ENCODE measurements around the gene HOXB3.

Gene HOXB3

GRCh38 chr17:48530887-48531272, 59.2 kb downstream of the HOXB3 start, which contains the start of gene HOXB1:
Gene HOXB1, minus strand, starts transcription at chr17:48531011. Its CDS starts 107 bp downstream, at chr17:48530904.
- Histone ChIP-seq H3K79me2 (ENCODE audit: insufficient read depth, low read length) (no peaks in the 10 kb centered on the region), H3K4me2 (ENCODE audit: insufficient read depth, low read length) (no peak within 1 kb of the TSS), H3K27me3 (ENCODE audit: insufficient read depth, low read length, poor library complexity) (peaks cover 12% of the 10 kb centered on the region), H3K9ac (ENCODE audit: low read depth, low read length) (no peak within 1 kb of the TSS), H3K27ac (ENCODE audit: low read length) (no peak within 1 kb of the TSS), H3K4me3 (ENCODE audit: low read depth in 1 of 2, low read length in 2 of 2) (no peak within 1 kb of the TSS), H2AFZ (ENCODE audit: low read depth, low read length) (no peak within 1 kb of the TSS), H3K36me3 (ENCODE audit: insufficient read depth, low read length) (no peaks in the 10 kb centered on the region), H3K9me3 (ENCODE audit: insufficient read depth, low read length, severe bottlenecking) (no peaks in the 10 kb centered on the region), H4K20me1 (ENCODE audit: insufficient read depth, low read length) (no peaks in the 10 kb centered on the region), H3K4me1 (ENCODE audit: insufficient read depth, low read length) (no peaks in the 10 kb centered on the region)
- TF ChIP-seq CTCF (IDR thresholded peaks at IDR 0.05; ENCODE audit: borderline replicate concordance, extremely low read depth, low read length, poor library complexity, severe bottlenecking) = no peak
- TF ChIP-seq EZH2 (IDR thresholded peaks at IDR 0.05; ENCODE audit: borderline replicate concordance, low read depth, low read length, severe bottlenecking) = no peak
- ATAC-seq (ENCODE audit: insufficient read depth, low read depth) = no peak
- DNase-seq = no peak

- no peaks in the 10 kb centered on the region for H3K36me3 ChIP-seq (ENCODE audit: insufficient read depth, low read length)
- H3K9me3 ChIP-seq (ENCODE audit: insufficient read depth, low read length, severe bottlenecking) = no peaks in the 10 kb centered on the region
- H2AFZ ChIP-seq (ENCODE audit: low read depth, low read length) = no peak overlapping the region
- no peak overlapping the region for H3K27ac ChIP-seq (ENCODE audit: low read length)
- H3K27me3 ChIP-seq (ENCODE audit: insufficient read depth, low read length, poor library complexity) = peaks cover 12% of the 10 kb centered on the region
- H3K4me1 ChIP-seq (ENCODE audit: insufficient read depth, low read length) = no peaks in the 10 kb centered on the region
- H3K79me2 ChIP-seq (ENCODE audit: insufficient read depth, low read length) = no peaks in the 10 kb centered on the region
- H3K9ac ChIP-seq (ENCODE audit: low read depth, low read length) = no peak overlapping the region
- H3K4me3 ChIP-seq (ENCODE audit: low read depth in 1 of 2, low read length in 2 of 2) = no peak overlapping the region
- TF ChIP-seq EZH2 (IDR thresholded peaks at IDR 0.05; ENCODE audit: borderline replicate concordance, low read depth, low read length, severe bottlenecking) (no peak), CTCF (IDR thresholded peaks at IDR 0.05; ENCODE audit: borderline replicate concordance, extremely low read depth, low read length, poor library complexity, severe bottlenecking) (no peak)
- DNase-seq = no peak
- no peak for ATAC-seq (ENCODE audit: insufficient read depth, low read depth)
- H4K20me1 ChIP-seq (ENCODE audit: insufficient read depth, low read length) = no peaks in the 10 kb centered on the region
- H3K4me2 ChIP-seq (ENCODE audit: insufficient read depth, low read length) = no peak overlapping the region
Measured at GRCh38 chr17:48530208-48530886, 59.7 kb downstream of the HOXB3 start.

GRCh38 chr17:48529683-48530009, 60.4 kb downstream of the HOXB3 start:
- Histone ChIP-seq H3K27ac (ENCODE audit: low read length) (no peak overlapping the region), H3K27me3 (ENCODE audit: insufficient read depth, low read length, poor library complexity) (peaks cover 15% of the 10 kb centered on the region), H3K4me1 (ENCODE audit: insufficient read depth, low read length) (no peaks in the 10 kb centered on the region), H2AFZ (ENCODE audit: low read depth, low read length) (no peak overlapping the region), H3K79me2 (ENCODE audit: insufficient read depth, low read length) (no peaks in the 10 kb centered on the region), H3K4me2 (ENCODE audit: insufficient read depth, low read length) (no peak overlapping the region), H3K4me3 (ENCODE audit: low read depth in 1 of 2, low read length in 2 of 2) (no peak overlapping the region), H3K9me3 (ENCODE audit: insufficient read depth, low read length, severe bottlenecking) (no peaks in the 10 kb centered on the region), H3K36me3 (ENCODE audit: insufficient read depth, low read length) (no peaks in the 10 kb centered on the region), H4K20me1 (ENCODE audit: insufficient read depth, low read length) (no peaks in the 10 kb centered on the region), H3K9ac (ENCODE audit: low read depth, low read length) (no peak overlapping the region)
- ATAC-seq (ENCODE audit: insufficient read depth, low read depth) (no peak), DNase-seq (no peak)
- no peak for TF ChIP-seq EZH2 (IDR thresholded peaks at IDR 0.05; ENCODE audit: borderline replicate concordance, low read depth, low read length, severe bottlenecking)
- TF ChIP-seq CTCF (IDR thresholded peaks at IDR 0.05; ENCODE audit: borderline replicate concordance, extremely low read depth, low read length, poor library complexity, severe bottlenecking) = no peak

Measured in DND-41 (cell line).